Measurements from ENCODE around the gene GGTA1.

Gene GGTA1

GRCh38 chr9:121499177-121499426 is 542 bp downstream of the GGTA1 start:
- DNase-seq (ENCODE audit: low spot score), result no peak

- DNase-seq (ENCODE audit: low spot score), result no peak
Measured at GRCh38 chr9:121498487-121499176, 1.0 kb downstream of the GGTA1 start.

GRCh38 chr9:121498150-121498486 is 1.5 kb downstream of the GGTA1 start:
- DNase-seq (ENCODE audit: low spot score), result peak; percentile 56

- DNase-seq (ENCODE audit: low spot score), result no peak
Measured at GRCh38 chr9:121495976-121496375, 3.7 kb downstream of the GGTA1 start.

- peak; percentile 24 for DNase-seq (ENCODE audit: low spot score)
Measured at GRCh38 chr9:121494192-121494591, 5.5 kb downstream of the GGTA1 start.

- DNase-seq (ENCODE audit: low spot score), result no peak
Measured at GRCh38 chr9:121491111-121491510, 8.5 kb downstream of the GGTA1 start.

- DNase-seq (ENCODE audit: low spot score), result no peak
Measured at GRCh38 chr9:121489344-121489743, 10.3 kb downstream of the GGTA1 start.

GRCh38 chr9:121486043-121486442 is 13.6 kb downstream of the GGTA1 start:
- DNase-seq (ENCODE audit: low spot score), result no peak

GRCh38 chr9:121485623-121486022 is 14.0 kb downstream of the GGTA1 start:
- DNase-seq (ENCODE audit: low spot score), result peak; percentile 55

GRCh38 chr9:121484651-121485446 is 14.8 kb downstream of the GGTA1 start:
- DNase-seq (ENCODE audit: low spot score), result peak; percentile 35

- DNase-seq (ENCODE audit: low spot score), result no peak
Measured at GRCh38 chr9:121483473-121484031, 16.1 kb downstream of the GGTA1 start.

- DNase-seq (ENCODE audit: low spot score), result peak; percentile 24
Measured at GRCh38 chr9:121483049-121483448, 16.6 kb downstream of the GGTA1 start.

GRCh38 chr9:121478816-121479676 is 20.6 kb downstream of the GGTA1 start:
- DNase-seq (ENCODE audit: low spot score), result no peak

- no peak for DNase-seq (ENCODE audit: low spot score)
Measured at GRCh38 chr9:121476156-121476555, 23.5 kb downstream of the GGTA1 start.

- no peak for DNase-seq (ENCODE audit: low spot score)
Measured at GRCh38 chr9:121474231-121474947, 25.3 kb downstream of the GGTA1 start.

GRCh38 chr9:121473229-121473628 is 26.4 kb downstream of the GGTA1 start:
- no peak for DNase-seq (ENCODE audit: low spot score)

- DNase-seq (ENCODE audit: low spot score), result no peak
Measured at GRCh38 chr9:121472446-121472845, 27.2 kb downstream of the GGTA1 start.

GRCh38 chr9:121466142-121466541 is 33.5 kb downstream of the GGTA1 start:
- no peak for DNase-seq (ENCODE audit: low spot score)

- DNase-seq (ENCODE audit: low spot score), result no peak
Measured at GRCh38 chr9:121464968-121465367, 34.7 kb downstream of the GGTA1 start.

GRCh38 chr9:121463026-121463807 is 36.4 kb downstream of the GGTA1 start:
- DNase-seq (ENCODE audit: low spot score), result no peak

- no peak for DNase-seq (ENCODE audit: low spot score)
Measured at GRCh38 chr9:121459513-121459912, 40.1 kb downstream of the GGTA1 start.
